Measurements from ENCODE around the gene ACP7.

ACP7 gene

DNA sequence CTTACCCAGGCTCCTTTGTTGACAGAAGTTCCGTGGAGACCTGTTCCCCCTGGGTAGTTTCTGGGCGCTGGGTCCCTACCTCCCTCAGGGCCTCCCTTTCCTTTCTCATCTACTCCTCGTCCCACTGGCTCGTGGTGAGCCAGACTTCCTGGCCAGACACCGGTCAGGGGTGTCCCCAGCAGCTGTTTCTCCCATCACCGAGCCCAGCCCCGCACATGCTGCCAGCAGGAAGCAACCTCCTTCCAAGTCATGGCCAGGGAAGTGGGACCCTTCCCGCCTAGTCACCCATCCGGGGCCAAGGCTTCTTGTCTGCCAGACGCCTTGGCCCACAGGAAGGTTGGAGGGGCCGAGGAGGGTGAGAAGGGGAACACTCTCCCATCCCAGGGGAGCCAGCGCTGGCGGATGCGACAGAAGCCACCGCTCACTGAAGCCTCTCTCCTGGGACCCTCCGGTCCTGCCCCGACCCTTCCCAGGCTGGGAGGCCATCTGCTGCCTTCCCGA is 47.1 kb downstream of the ACP7 start:
- Histone ChIP-seq H3K36me3 (ENCODE audit: control insufficient read depth, insufficient read depth, low read length) (no peaks in the 10 kb centered on the region), H3K27me3 (ENCODE audit: control insufficient read depth, insufficient read depth, low read length) (no peaks in the 10 kb centered on the region), H3K4me3 (ENCODE audit: low read length) (no peak overlapping the region), H3K9ac (ENCODE audit: low read length) (no peak overlapping the region), H3K4me1 (ENCODE audit: control insufficient read depth, insufficient read depth, low read length) (peaks cover 19% of the 10 kb centered on the region), H3K27ac (ENCODE audit: low read depth, low read length) (no peak overlapping the region)

DNA sequence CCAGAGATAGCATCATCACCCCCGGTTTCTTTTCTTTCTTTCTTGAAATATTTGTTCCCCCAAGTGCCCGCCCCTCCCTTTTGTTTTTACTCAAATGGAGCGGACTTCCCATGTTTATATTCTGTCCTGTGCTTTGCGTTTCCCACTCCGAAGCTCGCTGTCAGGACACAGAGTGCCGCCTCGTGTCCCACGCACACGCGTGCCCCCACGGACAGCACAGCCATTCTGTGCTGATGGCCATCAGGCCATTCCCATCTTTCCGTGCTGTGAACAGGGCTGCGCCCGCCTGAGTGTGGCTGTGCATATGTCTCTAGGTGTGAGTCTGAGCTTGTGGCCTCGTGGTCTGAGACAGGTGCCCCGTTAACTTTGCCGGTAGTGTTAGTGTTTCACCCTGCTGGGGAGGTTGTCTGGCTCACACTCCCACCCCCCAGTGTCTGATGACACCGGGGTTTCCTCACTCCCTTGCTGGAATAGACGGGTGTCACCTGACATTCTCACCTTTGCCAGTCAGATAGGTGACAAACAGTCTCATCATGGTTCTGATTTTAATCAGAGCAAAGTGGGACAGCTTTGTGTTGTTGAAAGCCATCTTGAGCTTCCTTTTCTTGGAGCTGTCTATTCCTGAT is 48.3 kb downstream of the ACP7 start:
- H3K27me3 ChIP-seq (ENCODE audit: control insufficient read depth, insufficient read depth, low read length): no peaks in the 10 kb centered on the region
- no peak overlapping the region for H3K9ac ChIP-seq (ENCODE audit: low read length)
- no peaks in the 10 kb centered on the region for H3K36me3 ChIP-seq (ENCODE audit: control insufficient read depth, insufficient read depth, low read length)
- no peak overlapping the region for H3K27ac ChIP-seq (ENCODE audit: low read depth, low read length)
- H3K4me3 ChIP-seq (ENCODE audit: low read length): peak overlapping the region; percentile 2
- peaks cover 17% of the 10 kb centered on the region for H3K4me1 ChIP-seq (ENCODE audit: control insufficient read depth, insufficient read depth, low read length)

DNA sequence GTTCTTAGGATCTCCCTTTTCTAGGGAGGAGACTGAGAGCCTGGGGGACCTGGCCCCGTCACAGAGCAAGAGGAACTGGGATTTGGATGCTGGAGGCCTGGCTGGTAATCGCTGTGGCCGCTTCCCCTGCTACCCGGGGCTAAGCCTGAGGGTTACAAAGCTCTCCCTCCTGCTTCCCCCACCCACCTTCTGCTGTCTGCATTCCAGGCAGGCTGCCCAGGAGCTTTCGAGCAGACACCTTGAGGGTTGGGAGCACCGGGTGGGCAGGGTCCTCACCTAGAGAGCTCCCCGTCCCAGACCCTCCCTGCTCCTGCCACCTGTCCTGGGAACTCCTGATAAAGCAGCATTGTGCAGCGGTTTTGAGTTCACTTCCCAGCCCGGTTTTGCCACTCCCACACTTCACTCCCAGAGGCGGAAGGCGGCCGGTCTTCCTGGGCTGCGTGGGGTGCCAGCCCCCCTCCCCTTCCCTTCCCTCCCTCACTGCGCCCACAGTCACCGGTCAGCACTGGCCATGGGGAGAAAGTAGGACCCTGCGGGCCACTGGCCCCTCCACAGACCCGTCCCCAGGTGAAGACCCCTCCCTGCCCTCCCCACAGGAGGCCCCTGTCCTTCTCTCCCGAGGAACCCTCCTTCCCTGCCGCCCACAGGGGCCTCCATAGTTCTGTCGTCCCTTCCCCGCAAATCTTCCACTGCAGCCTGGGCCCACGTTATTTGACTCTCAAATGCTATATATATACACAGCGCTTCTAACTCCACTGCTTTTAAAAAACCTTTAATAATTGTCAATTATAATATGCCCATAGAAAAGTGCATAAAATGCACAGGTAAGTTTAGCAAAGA is 49.5 kb downstream of the ACP7 start:
- peak overlapping the region; percentile 3 for H3K4me3 ChIP-seq (ENCODE audit: low read length)
- H3K4me1 ChIP-seq (ENCODE audit: control insufficient read depth, insufficient read depth, low read length): peaks cover 11% of the 10 kb centered on the region
- no peaks in the 10 kb centered on the region for H3K27me3 ChIP-seq (ENCODE audit: control insufficient read depth, insufficient read depth, low read length)
- peak overlapping the region; percentile 6 for H3K27ac ChIP-seq (ENCODE audit: low read depth, low read length)
- H3K36me3 ChIP-seq (ENCODE audit: control insufficient read depth, insufficient read depth, low read length): no peaks in the 10 kb centered on the region
- no peak overlapping the region for H3K9ac ChIP-seq (ENCODE audit: low read length)

DNA sequence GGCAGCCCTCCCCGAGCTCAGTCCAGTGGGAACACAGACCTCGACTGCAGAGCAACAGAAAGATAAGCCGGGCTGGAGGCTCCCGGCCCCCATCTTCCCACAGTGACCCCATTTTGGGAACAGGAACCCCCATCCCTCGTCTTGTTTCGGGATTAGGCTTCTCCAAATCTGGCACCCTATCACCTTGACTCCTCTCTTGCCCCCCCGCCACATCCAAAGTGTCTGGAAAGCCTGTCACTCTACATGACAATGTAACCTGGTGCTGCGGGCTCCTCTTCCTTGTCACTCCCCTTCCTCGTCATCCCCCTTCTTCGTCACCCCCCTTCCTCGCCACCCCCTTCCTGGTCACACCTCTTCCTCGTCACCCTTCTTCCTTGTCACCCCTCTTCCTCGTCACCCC is 51.5 kb downstream of the ACP7 start:
- Histone ChIP-seq H3K36me3 (ENCODE audit: control insufficient read depth, insufficient read depth, low read length) (no peaks in the 10 kb centered on the region), H3K4me1 (ENCODE audit: control insufficient read depth, insufficient read depth, low read length) (peaks cover 21% of the 10 kb centered on the region), H3K9ac (ENCODE audit: low read length) (no peak overlapping the region), H3K4me3 (ENCODE audit: low read length) (no peak overlapping the region), H3K27ac (ENCODE audit: low read depth, low read length) (no peak overlapping the region), H3K27me3 (ENCODE audit: control insufficient read depth, insufficient read depth, low read length) (no peaks in the 10 kb centered on the region)

DNA sequence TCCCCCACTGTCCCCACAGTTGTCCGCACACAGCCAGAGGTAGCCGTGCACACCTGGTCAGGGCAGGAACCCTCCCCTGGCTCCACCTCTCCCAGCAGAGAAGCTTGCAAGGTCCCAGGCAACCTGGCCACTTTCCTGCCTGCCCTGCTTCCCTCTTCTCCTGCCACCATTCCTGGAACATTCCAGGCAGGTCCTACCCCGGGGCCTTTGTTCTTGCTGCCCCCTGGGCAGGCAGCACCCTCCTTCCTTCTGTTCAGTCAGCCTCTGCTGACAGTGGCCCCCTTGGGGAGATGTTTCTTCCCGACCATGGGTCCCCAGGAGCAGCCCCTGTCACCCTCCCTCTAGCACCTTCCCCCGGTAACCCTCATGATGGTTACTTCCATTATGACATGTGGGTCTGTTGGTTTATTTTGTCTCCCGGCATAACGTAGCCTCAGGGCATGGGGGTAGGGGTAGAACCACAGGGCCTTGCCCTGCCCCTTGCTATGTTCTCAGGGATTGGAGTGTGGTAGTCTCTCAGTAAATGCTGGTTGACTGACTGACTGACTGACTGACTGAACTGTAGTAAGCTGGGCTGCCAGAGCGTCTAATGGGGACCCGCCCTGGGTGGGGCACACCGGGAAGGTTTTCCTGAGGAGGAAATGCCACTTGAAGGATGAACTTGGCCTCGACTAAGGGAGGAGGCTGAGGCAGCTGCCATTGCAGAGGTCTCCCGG is 52.2 kb downstream of the ACP7 start:
- H3K4me1 ChIP-seq (ENCODE audit: control insufficient read depth, insufficient read depth, low read length): peaks cover 17% of the 10 kb centered on the region
- no peak overlapping the region for H3K4me3 ChIP-seq (ENCODE audit: low read length)
- no peak overlapping the region for H3K9ac ChIP-seq (ENCODE audit: low read length)
- no peak overlapping the region for H3K27ac ChIP-seq (ENCODE audit: low read depth, low read length)
- H3K27me3 ChIP-seq (ENCODE audit: control insufficient read depth, insufficient read depth, low read length): no peaks in the 10 kb centered on the region
- no peaks in the 10 kb centered on the region for H3K36me3 ChIP-seq (ENCODE audit: control insufficient read depth, insufficient read depth, low read length)

DNA sequence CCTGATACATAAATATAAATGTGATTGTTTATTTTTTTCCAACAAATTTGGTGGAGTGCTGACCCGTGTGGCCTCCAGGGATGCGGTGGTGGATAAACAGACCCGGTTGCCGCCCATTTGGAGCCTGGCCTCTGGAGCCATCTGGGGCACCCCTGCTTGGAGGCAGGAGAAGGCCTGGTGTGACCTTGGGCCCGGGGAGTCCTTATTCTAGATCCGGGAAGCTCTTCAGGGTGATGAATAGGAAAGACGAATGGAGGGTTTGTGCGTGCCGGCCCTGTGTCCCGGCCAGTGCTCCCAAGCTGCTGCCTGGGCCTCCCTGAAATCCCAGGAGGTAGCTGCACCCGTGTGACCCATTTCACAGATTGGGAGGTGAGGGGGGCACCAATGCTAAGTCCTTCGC is 53.0 kb downstream of the ACP7 start:
- H3K27me3 ChIP-seq (ENCODE audit: control insufficient read depth, insufficient read depth, low read length): no peaks in the 10 kb centered on the region
- H3K4me1 ChIP-seq (ENCODE audit: control insufficient read depth, insufficient read depth, low read length): peaks cover 14% of the 10 kb centered on the region
- H3K4me3 ChIP-seq (ENCODE audit: low read length): no peak overlapping the region
- H3K9ac ChIP-seq (ENCODE audit: low read length): no peak overlapping the region
- H3K36me3 ChIP-seq (ENCODE audit: control insufficient read depth, insufficient read depth, low read length): no peaks in the 10 kb centered on the region
- no peak overlapping the region for H3K27ac ChIP-seq (ENCODE audit: low read depth, low read length)

DNA sequence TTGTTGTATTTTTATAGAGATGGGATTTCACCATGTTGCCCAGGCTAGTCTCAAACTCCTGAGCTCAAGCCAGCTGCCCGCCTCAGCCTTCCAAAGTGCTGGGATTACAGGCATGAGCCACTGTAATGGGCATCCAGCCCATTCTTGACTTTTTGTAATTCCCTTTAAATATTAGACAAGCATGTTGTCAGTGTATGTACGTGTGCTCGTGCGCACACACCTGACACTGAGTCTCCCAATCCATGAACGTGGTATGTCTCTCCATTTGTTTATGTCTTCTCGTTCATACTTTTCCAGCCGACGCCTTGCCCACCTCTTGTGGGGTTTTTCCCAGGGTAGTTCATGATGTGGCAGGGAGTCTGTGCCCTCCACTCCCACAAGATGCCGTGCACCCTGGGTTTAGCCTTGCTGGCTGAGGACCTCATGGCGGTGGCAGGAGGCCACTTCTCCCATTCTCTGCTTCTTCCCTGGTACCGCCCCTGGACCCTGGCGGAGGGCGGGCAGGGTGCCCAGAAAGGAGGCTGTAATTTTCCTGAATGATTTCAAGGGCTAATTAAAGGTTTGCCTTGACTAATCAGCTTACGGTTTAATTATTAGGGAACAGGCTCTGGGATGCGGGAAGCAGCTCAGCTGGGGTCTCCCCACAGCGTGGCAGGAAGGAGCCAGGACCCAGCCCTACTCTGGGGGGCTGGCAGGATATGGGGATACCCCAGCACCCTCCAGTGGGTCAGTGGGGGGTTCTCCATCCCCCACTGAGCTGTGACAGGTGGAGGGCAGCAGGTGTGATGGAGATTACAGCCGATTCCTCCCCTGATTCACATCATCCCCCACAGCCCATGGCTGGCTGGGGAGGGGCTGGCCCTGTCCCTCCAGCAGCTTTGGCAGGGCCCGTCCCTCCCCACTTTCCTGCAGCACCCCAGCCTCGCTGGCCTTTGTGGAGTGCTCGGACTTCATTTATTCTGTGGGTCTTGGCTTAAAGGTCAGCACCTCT is 54.3 kb downstream of the ACP7 start:
- Histone ChIP-seq H3K9ac (ENCODE audit: low read length) (no peak overlapping the region), H3K27ac (ENCODE audit: low read depth, low read length) (no peak overlapping the region), H3K4me3 (ENCODE audit: low read length) (no peak overlapping the region), H3K36me3 (ENCODE audit: control insufficient read depth, insufficient read depth, low read length) (no peaks in the 10 kb centered on the region), H3K27me3 (ENCODE audit: control insufficient read depth, insufficient read depth, low read length) (no peaks in the 10 kb centered on the region), H3K4me1 (ENCODE audit: control insufficient read depth, insufficient read depth, low read length) (peaks cover 11% of the 10 kb centered on the region)

DNA sequence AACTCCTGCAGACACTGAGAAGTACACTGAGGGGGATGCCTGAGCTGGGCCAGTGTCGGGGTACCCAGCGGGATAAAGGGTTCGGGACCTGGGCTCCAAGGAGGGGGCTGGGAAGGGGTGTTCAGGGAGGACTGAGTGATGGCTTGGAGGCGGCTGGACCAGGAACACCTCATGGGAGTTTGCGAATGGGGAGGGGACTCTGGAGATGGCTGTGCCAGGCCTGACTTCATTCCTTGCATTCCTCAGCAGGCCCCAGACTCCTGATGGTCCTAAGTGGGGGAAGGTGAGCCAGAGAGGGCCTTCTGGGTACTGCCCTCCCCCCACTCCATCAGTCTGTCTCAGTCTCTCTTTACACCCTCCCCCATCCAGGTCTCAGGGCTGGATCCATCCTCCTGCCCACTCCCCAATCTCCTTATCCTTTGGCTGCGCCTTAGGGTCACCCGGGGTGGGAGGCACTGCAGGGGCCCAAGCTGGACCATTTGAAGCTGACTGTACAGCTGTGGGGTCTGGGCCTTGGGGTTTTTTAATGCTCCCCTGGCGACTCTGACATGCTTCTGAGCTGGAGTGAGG is 55.2 kb downstream of the ACP7 start:
- H3K4me1 ChIP-seq (ENCODE audit: control insufficient read depth, insufficient read depth, low read length): peaks cover 13% of the 10 kb centered on the region
- H3K4me3 ChIP-seq (ENCODE audit: low read length): no peak overlapping the region
- H3K27ac ChIP-seq (ENCODE audit: low read depth, low read length): no peak overlapping the region

DNA sequence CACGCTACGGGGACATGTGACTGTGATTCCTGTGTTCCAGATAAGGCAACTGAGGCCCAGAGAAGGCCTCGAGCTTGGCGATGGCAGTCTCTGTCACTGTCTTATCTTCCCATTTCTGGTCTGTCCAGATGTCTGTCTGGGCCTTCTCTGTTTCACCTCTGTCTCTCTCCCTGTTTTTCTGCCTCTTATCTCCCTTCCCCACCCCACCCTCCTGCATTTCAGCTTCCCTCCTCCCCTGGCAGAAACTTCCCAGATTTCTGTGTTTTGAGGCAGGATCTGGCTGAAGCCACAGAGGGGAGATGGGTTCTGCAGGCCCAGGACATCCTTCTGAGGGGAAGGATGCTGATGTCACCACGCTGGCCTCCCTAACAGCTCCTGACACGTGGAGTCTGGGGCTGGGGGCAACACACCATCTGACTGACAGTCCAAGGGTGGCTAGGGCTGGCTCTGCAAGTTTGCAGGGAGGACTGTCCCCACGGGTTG is 55.8 kb downstream of the ACP7 start:
- Histone ChIP-seq H3K36me3 (ENCODE audit: control insufficient read depth, insufficient read depth, low read length) (no peaks in the 10 kb centered on the region), H3K4me3 (ENCODE audit: low read length) (no peak overlapping the region), H3K9ac (ENCODE audit: low read length) (no peak overlapping the region), H3K4me1 (ENCODE audit: control insufficient read depth, insufficient read depth, low read length) (peaks cover 18% of the 10 kb centered on the region), H3K27ac (ENCODE audit: low read depth, low read length) (no peak overlapping the region), H3K27me3 (ENCODE audit: control insufficient read depth, insufficient read depth, low read length) (no peaks in the 10 kb centered on the region)

More for the DNA sequence above, 55.2 kb downstream of the ACP7 start:
- H3K36me3 ChIP-seq (ENCODE audit: control insufficient read depth, insufficient read depth, low read length): no peaks in the 10 kb centered on the region
- no peaks in the 10 kb centered on the region for H3K27me3 ChIP-seq (ENCODE audit: control insufficient read depth, insufficient read depth, low read length)
- no peak overlapping the region for H3K9ac ChIP-seq (ENCODE audit: low read length)

DNA sequence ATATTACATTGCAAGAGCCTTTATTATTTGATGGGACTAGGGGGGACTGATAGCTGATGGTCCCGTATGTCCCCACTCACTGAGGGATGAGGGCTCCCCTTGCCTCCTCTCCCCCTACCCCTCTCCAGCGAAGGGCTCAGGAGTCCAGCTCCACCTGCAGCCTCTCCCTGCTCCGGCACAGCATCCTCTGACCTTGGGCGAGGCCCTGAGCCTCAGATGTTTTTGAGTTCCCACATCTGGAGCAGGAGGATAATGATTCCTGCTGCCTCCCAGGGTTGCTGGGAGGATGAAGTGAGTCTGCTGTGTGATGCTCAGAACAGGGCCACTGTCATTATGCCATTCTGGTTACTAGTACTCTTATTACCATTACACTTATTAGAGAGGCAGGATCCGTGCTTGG is 56.4 kb downstream of the ACP7 start:
- no peaks in the 10 kb centered on the region for H3K36me3 ChIP-seq (ENCODE audit: control insufficient read depth, insufficient read depth, low read length)
- H3K27ac ChIP-seq (ENCODE audit: low read depth, low read length): no peak overlapping the region
- H3K4me1 ChIP-seq (ENCODE audit: control insufficient read depth, insufficient read depth, low read length): peaks cover 19% of the 10 kb centered on the region
- no peaks in the 10 kb centered on the region for H3K27me3 ChIP-seq (ENCODE audit: control insufficient read depth, insufficient read depth, low read length)
- H3K9ac ChIP-seq (ENCODE audit: low read length): no peak overlapping the region
- H3K4me3 ChIP-seq (ENCODE audit: low read length): no peak overlapping the region

DNA sequence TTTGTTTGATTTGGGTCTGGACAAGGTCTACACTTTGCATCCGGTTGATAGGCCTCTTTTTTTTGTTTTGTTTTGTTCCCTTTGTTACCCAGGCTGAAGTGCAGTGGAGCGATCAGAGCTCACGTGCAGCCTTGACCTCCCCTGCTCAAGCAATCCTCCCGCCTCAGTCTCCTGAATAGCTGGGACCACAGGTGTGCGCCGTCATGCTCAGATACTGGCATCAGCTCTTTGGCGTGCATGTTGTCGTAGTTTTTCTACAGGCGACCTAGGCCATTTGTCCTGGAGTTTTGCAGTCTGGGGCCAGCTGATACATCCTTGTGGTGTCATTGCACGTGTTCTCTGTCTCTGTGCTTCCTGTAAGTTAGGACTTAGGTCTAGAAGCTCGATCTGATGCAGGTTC is 57.8 kb downstream of the ACP7 start:
- Histone ChIP-seq H3K36me3 (ENCODE audit: control insufficient read depth, insufficient read depth, low read length) (no peaks in the 10 kb centered on the region), H3K9ac (ENCODE audit: low read length) (no peak overlapping the region), H3K27me3 (ENCODE audit: control insufficient read depth, insufficient read depth, low read length) (no peaks in the 10 kb centered on the region), H3K4me1 (ENCODE audit: control insufficient read depth, insufficient read depth, low read length) (peaks cover 26% of the 10 kb centered on the region), H3K27ac (ENCODE audit: low read depth, low read length) (no peak overlapping the region), H3K4me3 (ENCODE audit: low read length) (no peak overlapping the region)
